Activated CD8-positive, alpha-beta memory T cell treated with anti-CD3 and anti-CD28 coated beads, Interleukin-2, amount 50 U/mL, for 24 hours (primary cell): ENCODE data around the gene ARPC1B.
"Not testable (repeated sequence)": the region's sequence is repeated elsewhere in the genome, so short reads cannot be mapped to it uniquely, and the experiment has no call there.

Source experiments
- DNase-seq: peaks from one replicate; pipeline ENCODE4 v3.0.0-alpha.2; 2020; ENCODE audit errors: extremely low read depth

The ARPC1B gene

DNA sequence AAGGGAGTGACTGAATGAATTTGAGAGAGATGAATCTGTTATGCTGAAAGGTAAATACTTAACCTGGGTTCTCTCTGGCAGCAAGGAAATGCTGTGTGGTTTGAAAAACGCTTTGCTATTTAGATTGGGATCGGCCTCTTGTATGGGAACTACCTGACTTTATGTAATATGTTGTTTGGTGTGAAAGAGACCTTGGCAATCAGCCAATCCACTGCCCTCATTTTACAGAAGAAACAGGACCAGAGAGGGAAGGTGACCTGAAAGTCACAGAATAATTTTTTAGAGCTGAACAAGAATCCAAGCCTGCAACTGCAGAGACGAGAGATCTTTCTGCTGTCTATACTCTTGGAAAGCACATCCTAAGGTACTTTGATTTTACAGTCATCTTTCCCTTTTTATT lies 35.3 kb downstream of the ARPC1B start:
- DNase-seq: no peak

DNA sequence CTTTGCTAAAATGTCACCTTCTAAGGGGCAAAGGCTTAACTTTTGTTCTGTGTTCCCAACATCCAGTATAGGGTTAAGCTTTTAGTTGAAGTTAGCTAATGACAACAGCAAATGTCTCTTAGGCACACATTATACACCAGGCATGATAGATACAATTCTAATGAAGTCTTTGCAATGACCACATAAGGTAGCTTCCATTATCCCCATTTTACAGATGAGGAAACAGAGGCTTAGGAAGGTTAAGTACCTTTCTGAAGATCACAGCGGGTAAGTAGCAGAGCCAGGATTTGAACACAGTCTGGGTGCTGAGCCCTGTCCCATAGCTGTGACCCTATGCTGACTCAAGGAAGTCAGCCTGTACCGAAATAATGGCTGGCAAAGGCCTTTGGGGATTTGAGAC lies 36.1 kb downstream of the ARPC1B start:
- DNase-seq: no peak

- DNase-seq: not testable (repeated sequence)
Measured at GRCh38 chr7:99415513-99416127, 41.1 kb downstream of the ARPC1B start.

- no peak for DNase-seq
Measured at GRCh38 chr7:99418260-99418659, 43.7 kb downstream of the ARPC1B start.

- no peak for DNase-seq
Measured at GRCh38 chr7:99419323-99420021, 44.9 kb downstream of the ARPC1B start.

DNA sequence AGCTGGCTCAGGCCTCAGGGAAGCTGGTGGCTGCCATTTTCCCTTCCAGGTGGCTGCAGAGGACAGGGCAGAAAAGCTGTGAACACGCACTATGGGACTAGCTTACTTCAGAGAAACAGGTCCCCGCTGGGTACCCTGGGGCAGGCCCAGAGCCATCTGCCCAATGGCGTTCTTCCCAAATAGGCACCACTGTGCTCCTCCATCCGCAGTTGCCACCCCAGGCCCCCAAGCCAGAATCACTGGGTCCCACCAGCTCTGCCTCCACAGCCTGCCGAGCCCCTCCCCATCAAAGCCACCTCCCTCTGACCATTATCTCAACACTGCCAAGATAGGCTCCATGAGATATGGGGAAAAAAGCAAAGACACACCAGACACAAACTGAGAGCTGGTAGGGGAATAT lies 45.7 kb downstream of the ARPC1B start:
- DNase-seq: no peak

DNA sequence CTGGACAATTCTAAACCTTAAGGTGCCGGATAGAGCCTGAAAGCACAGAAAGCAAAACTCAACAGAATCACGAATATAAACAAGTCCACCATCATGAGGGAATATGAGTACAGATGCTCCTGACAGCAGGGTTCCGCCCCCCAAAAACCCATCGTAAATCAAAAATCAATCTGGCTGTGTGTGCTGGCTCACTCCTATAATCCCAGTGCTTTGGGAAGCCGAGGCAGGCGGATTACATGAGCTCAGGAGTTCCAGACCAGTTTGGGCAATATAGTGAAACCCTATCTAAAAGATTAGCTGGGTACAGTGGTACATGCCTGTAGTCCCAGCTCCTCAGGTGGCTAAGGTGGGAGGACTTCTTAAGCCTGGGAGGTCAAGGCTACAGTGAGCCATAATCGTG lies 46.5 kb downstream of the ARPC1B start:
- no peak for DNase-seq

- no peak for DNase-seq
Measured at GRCh38 chr7:99422186-99422585, 47.7 kb downstream of the ARPC1B start.

- no peak for DNase-seq
Measured at GRCh38 chr7:99422625-99423024, 48.1 kb downstream of the ARPC1B start.

- DNase-seq: no peak
Measured at GRCh38 chr7:99424932-99425730, 50.6 kb downstream of the ARPC1B start.

GRCh38 chr7:99428972-99429566 lies 54.5 kb downstream of the ARPC1B start:
- DNase-seq: no peak

DNA sequence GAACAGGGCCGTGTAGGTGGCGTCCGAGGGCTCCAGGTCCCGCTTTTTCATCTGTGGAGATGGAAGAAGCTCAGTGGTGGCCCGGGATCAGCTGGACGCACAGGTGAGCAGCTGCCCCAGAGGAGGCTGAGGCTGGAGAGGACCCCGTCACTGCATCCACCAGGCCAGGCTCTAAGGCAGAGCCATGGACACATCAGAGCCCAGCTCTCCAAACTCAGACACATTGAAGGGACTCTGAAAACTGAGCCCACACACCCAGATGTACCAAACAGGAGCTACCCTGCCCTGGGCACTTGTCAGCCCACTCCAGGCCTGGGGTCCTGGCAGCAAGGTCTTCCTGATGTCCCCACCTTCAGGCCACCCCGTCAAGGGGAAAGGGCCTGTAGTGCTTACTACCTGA lies 55.2 kb downstream of the ARPC1B start:
- no peak for DNase-seq

DNA sequence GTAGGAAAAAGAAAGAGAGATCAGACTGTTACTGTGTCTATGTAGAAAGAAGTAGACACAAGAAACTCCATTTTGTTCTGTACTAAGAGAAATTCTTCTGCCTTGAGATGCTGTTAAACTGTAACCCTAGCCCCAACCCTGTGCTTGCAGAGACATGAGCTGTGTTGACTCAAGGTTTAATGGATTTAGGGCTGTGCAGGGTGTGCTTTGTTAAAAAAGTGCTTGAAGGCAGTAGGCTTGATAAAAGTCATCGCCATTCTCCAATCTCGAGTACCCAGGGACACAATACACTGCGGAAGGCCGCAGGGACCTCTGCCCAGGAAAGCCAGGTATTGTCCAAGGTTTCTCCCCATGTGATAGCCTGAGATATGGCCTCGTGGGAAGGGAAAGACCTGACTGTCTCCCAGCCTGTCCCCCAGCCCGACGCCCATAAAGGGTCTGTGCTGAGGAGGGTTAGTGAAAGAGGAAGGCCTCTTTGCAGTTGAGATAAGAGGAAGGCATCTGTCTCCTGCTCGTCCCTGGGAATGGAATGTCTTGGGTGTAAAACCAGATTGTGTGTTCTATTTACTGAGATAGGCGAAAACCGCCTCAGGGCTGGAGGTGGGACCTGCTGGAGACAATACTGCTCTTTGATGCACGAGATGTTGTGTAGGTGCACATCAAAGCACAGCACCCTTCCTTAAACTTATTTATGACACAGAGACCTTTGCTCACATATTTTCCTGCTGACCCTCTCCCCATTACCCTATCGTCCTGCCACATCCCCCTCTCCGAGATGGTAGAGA lies 57.4 kb downstream of the ARPC1B start:
- not testable (repeated sequence) for DNase-seq

GRCh38 chr7:99433158-99433557 lies 58.6 kb downstream of the ARPC1B start:
- no peak for DNase-seq

DNA sequence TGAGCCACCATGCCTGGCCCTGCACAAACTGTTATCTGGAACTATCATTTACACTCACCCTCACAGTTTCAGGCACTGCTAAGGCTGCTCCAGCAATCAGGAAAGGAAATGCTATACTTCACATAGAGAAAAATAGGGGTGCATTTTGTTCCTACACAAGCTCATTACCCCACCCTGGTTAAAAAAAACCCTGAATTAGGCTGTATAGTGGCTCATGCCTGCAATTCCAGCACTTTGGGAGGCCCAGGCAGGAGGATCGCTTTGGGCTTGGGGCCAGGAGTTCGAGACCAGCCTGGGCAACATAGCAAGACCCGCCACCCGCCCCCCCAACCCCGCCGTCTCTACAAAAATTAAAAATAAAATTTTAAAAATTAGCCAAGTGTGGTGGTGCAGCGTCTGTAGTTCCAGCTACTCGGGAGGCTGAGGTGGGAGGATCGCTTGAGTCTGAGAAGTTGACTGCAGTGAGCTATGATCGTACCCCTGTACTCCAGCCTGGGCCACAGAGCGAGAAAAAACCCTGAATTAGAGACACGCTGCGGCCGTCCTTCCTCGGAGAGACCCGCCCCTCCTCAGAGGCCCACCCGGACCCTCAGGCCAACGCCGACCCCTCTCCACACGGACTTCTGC lies 63.5 kb downstream of the ARPC1B start:
- DNase-seq: no peak

- peak; percentile 79 for DNase-seq
Measured at GRCh38 chr7:99438573-99439480, 64.3 kb downstream of the ARPC1B start, which contains the start of the genes CPSF4 and PTCD1. CPSF4 (plus strand) TSS chr7:99438943; CDS start chr7:99439083, 140 bp downstream. PTCD1 (minus strand) TSS chr7:99438798; CDS start chr7:99435242, 3,556 bp downstream.

DNA sequence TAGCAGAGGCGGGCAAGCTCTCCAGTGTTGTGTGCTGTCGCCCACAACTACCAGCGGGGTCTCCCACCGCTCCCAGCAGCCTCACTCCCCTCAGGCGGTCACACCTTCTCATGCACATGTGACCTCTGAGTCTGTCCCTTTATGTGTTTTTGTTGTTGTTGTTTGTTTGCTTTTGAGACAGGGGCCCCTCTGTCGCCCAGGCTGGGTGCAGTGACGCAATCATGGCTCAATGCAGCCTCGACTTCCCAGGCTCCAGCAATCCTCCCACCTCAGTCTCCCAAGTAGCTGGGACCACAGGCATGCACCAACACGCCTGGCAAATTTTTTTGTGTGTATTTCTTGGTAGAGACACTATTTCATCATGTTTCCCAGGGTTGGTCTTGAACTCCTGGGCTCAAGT lies 65.7 kb downstream of the ARPC1B start:
- no peak for DNase-seq
